Hair follicle dermal papilla cell (primary cell): ENCODE data around the gene SPATA17. TPM values are rescaled to one million over a fixed set of nuclear protein-coding genes. Genes with fewer than 3 reads are reported as not detected.

Experiments
- small RNA-seq: library from RNA; depleted of rRNA; stranded (forward); fragments of <200 nt; gene quantifications from one replicate; pipeline ENCODE3, GENCODE V24; 2012
- total RNA-seq: library from RNA; depleted of rRNA; stranded (reverse); fragments of >200 nt; gene quantifications from 2 replicates; pipeline ENCODE4 v1.2.3, GENCODE V29; 2012

SPATA17 gene, protein sequence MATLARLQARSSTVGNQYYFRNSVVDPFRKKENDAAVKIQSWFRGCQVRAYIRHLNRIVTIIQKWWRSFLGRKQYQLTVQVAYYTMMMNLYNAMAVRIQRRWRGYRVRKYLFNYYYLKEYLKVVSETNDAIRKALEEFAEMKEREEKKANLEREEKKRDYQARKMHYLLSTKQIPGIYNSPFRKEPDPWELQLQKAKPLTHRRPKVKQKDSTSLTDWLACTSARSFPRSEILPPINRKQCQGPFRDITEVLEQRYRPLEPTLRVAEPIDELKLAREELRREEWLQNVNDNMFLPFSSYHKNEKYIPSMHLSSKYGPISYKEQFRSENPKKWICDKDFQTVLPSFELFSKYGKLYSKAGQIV
- 0.85 and 1.3 TPM in 2 replicates for total RNA-seq

DNA sequence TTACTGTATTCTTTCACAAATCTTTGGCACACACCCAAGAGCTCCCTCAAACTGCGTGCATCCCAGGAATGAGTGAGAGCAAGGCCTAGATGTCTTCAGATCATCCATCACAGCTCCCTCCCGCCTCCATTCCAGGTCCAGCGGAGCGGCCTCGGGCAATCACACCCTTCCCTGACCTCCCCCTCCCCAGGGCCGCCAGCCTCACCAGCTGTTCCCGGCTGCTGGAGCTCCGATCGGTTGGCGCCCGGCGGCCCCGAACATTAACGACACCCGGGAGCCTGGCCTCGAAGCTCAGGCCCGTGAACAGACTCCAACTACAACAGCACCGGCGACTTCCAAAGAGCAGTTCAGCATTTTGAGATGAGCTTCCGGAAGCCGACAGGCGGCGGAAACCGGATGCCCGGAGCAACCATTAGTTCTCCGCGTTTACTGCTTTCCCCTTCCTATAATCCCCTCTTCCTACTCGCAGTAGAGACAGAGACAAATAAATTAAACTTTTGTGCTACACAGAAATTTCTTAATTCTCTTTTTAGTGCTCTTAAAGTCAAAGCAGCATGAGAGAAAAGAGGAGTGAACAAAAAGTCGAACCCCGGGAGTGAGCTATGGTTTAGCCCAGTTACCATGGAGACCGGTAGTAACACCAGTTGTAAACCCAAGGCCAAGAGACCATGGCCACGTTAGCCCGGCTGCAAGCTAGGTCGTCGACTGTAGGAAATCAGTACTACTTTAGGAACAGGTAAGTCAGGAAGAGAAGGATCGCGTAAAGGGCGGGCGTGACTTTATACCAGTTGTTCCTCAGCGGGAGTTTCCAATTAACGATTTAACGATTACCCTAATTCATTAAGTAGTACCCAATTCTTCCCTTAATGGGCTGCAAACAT lies at the start of gene SPATA17, which contains the start of gene GPATCH2:
Gene SPATA17 (plus strand): TSS at position 634 of the 881 bp plus-strand sequence. CDS start 35 bp downstream, at position 669.
Gene GPATCH2 (minus strand): TSS at position 380 of the 881 bp plus-strand sequence. CDS start 119 bp downstream, at position 261.

Small RNA genes lying within 50 kb of the gene (small RNA-seq; reads per million reads assigned to genes)
- not detected for gene UBBP2

Other genes starting within 250 kb of the SPATA17 start
- 22.1 and 25.8 TPM in 2 replicates for gene GPATCH2, start 254 bp upstream of the SPATA17 start, total RNA-seq